ENCODE measurements around the gene TAS2R40.

DNA sequence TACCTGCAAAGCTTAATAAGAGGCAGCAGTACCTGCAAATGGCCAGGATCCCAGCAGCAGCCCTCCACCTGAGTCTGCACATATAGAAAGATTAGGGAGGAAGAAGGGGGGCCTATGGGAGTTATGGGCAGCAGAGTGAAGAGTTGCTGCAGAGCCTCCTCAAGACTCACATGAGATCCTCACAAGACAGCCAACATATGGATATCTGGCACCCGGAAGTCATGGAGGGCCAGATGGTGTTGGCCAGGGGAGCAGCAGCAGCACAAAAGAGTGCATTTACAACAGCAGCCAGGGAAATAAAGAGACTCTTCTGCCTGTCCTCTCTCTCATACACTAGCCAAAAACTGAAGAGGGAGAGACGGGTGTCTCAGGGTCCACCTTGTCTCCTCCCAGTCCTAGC is 4.0 kb upstream of the TAS2R40 start:
- TF ChIP-seq, protein P1, sequence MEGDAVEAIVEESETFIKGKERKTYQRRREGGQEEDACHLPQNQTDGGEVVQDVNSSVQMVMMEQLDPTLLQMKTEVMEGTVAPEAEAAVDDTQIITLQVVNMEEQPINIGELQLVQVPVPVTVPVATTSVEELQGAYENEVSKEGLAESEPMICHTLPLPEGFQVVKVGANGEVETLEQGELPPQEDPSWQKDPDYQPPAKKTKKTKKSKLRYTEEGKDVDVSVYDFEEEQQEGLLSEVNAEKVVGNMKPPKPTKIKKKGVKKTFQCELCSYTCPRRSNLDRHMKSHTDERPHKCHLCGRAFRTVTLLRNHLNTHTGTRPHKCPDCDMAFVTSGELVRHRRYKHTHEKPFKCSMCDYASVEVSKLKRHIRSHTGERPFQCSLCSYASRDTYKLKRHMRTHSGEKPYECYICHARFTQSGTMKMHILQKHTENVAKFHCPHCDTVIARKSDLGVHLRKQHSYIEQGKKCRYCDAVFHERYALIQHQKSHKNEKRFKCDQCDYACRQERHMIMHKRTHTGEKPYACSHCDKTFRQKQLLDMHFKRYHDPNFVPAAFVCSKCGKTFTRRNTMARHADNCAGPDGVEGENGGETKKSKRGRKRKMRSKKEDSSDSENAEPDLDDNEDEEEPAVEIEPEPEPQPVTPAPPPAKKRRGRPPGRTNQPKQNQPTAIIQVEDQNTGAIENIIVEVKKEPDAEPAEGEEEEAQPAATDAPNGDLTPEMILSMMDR (conservative IDR thresholded peaks at IDR 0.05 in 1 of 2, IDR thresholded peaks at IDR 0.05 in 1 of 2; ENCODE audit: extremely low read depth in 1 of 2, insufficient read depth in 1 of 2, low read depth in 1 of 2, low read length in 2 of 2): no peak
- TF ChIP-seq EZH2 (IDR thresholded peaks at IDR 0.05; ENCODE audit: borderline replicate concordance, low read length): no peak
